GM19043 (cell line): ENCODE results near the gene CACNA2D3.

ENCODE experiments used
- ATAC-seq: cut with Tn5 transposase; IDR thresholded peaks from one replicate; pipeline ENCODE4 v1.9.1; 2021; ENCODE audit warnings: low read depth; ENCODE audit not compliant: unreplicated experiment

The CACNA2D3 gene

DNA sequence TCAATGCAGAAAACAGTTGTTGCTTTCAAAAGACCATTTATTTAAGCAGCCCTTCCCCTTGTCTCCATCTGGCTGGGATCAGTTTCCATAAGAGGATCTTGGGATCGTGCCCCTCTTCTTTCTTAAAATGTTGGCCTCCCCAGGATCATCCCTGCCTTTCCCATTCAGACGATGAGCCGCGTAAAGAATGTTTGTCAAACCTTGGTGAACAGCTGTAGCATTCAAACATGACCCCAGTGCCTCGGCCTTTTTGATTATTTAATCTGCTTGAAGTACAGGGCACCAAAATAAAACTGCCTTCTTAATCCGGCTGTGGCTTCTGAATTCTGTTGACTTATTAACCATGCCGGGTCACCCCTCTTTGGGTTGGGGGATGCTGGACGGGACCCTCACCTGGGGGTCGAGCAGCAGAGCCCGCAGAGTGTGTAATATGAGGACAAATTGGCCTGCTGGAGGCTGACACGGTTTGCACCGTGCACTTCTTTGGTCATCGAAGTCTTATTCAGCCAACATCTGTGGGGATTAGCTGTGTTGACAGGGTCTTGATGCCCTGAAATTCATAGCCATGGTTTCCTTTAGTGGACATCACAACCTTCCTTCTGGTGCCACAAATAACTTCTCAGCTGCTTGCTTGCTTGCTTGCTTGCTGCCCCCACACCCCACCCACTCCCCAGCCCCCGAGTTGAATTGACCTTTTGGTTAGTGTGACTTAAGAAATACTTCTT, 805.9 kb downstream of the CACNA2D3 start, which contains the start of gene LRTM1:
LRTM1 (minus strand) TSS at position 14 of the 725 bp plus-strand sequence. CDS start 148 bp downstream, outside the sequence.
- no peak for ATAC-seq

DNA sequence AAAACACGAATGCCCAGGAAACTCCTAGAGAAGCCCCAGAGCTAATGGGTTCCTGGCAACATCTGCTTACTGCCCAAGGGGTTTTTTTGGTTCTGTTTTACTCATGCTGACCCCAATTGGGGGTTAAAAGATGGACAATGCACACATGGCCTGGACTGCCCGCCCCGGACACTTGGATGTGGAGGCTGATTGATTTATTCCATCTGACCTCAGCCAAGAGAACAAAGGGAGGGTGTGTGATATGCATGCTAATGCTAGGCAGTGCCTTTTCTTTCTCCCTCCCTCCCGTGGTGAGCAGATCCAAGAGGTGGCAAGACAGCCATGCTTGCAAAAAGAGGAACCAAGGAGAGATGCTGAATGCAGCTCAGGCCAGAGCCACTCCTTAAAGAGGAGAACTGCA, 808.8 kb downstream of the CACNA2D3 start:
- no peak for ATAC-seq

DNA sequence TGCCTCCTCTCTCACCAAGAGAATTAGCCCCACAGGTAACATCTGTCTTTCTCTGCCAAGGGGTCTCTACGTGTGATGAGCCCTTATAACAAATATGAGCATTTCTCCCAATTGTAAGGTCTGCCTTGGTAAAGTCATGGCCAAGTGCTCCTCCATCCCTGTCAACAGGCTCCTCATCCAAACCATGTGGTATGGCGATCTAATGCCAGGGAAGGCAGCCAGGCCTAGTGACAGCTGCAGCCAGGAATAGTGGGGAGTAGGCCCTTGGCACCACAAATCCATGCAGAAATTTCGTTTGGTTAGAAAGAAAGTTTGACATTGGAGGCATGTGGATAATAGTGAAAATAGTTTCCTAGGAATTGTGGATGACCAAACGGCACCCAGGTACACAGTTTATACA, 810.3 kb downstream of the CACNA2D3 start:
- no peak for ATAC-seq

GRCh38 chr3:54935869-54936268, 813.5 kb downstream of the CACNA2D3 start:
- no peak for ATAC-seq

- no peak for ATAC-seq
Observed at GRCh38 chr3:54936561-54936960, 814.2 kb downstream of the CACNA2D3 start.

DNA sequence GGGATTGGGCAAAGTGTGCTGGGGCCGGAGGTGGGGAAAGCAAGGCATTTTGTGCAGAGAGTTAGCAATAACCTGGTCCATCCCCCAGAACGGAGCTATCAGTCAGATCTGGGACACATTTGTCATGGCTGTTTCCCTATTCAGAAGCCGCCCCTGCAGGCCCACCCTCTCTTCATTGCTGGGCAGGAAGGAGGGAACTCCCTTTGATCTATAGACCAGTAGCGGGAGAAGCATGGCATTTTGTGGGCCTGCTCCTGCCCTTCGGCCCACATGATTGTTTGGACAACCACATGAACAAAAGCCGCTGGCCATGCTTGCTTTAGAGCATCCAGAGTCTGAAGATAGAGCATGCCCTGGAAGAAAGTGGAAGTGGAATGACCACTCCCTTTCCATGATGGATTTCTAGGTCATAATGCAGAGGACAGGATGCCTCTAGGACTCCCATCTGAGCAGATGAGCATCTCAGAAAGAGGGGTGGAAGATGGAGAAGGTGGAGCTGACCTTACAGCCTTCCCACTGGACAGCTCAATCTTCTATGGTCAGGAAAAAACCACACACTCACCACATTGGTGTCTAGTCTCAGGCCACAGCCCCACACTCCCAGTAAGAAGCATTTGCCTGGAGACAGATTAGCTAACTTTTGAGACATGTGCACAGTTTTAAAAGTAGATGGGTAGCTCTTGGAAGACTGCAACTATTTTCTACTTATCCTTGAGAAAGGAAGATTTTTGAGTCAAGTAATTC, 817.4 kb downstream of the CACNA2D3 start:
- ATAC-seq, result no peak

- no peak for ATAC-seq
Observed at GRCh38 chr3:54940971-54941370, 818.6 kb downstream of the CACNA2D3 start.

DNA sequence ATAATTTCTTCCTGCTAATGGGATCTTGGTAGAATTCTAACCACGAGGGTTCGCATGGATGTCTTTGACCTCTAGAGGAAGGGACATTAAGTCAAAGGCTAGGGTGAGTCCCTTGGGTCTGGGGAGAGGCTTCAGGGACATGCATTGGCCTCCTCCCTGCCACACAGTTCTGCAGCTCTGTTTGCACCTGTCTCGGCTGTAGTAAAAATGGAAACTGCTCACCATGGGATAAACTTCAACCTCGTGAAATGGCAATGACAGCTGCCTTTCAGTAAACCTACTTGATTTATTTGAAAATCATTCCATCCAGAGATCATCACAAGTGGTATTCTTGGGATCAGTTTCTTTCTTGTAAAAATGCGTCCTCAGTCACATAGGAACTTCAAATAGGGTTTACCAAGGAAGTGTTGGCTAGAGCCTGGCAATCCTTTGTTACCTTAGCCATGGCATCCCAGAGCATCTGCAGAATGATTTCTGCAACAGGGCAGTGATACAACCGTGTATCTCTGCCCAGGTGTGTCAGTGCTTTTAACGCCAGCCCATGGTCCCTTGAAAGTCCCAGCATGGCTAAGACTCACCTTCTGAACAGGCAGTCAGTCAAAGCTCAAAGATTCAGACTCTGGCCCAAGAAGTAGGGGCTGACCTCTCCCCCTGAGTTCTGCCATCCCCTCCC, 819.5 kb downstream of the CACNA2D3 start:
- ATAC-seq, result no peak

GRCh38 chr3:54949491-54950044, 827.2 kb downstream of the CACNA2D3 start:
- ATAC-seq, result no peak

DNA sequence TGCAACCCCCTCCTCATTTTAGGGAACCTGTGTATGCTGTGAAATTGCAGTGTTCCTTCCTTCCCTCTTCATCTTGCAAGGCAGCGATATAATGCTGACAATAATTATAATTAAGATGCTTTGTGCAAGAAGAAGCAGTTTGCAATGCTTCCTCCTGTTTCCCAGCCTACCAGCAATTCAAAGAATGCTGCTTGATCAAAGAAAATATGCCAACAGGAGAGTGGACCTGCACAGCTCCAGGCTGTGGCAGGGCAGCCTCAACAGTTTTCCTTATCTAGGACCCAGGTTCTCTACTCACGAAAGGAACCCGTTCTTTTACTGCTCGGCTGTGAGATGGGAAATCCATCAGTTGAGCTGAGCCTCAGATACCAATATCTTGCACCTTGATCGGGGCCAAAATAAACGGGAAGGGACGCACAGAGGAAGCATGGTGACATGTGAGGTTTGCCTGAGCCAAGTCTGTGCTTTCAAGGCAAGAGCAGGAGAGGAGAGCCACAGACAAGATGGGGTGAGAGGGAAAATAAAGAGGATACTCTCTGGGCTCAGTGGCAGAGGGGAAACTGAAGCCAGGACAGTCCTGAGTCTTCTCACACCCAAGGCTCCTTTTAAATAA, 828.1 kb downstream of the CACNA2D3 start:
- ATAC-seq, result no peak

DNA sequence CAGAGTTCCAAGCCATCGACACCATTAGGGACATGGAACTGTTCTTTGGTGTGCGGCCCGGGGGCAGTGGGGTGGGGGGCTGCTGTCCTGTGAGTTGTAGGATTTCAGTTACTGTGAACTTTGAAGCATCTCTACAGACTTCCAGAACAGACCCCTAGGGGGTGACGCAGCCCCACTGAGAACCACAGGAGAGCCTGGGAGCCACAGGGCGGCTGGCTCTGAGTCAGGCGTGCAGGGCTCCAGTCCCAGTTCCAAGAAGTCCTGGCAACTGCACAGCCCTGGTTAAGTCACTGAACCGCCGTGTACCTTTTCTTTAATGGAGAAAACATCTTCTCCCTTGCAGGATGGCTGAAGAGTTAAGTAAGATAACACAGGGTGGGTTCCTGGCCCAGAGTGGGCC, 829.1 kb downstream of the CACNA2D3 start:
- no peak for ATAC-seq

- ATAC-seq, result no peak
Observed at GRCh38 chr3:54954022-54954421, 831.7 kb downstream of the CACNA2D3 start.

DNA sequence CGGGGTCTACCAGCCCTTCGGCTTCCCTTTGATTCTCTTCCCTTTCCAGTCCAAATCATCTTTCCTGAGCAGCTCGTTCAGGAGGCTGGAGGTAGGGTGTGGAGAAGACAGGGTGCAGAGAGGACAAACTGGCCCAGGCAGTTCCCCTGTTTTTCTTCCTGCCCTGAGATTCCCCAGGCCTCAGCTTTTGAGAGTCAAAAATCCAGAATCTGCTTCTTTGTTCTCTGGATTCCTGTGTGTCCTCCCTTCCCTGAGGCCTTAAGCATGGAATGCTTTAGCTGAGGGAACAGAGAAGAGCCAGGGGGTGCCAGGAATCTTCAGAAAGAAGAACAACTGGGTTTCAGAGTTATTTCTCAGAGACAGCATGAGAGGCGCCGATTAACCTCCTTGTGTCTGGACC, 832.2 kb downstream of the CACNA2D3 start:
- ATAC-seq, result no peak

- no peak for ATAC-seq
Observed at GRCh38 chr3:54955496-54955895, 833.1 kb downstream of the CACNA2D3 start.

DNA sequence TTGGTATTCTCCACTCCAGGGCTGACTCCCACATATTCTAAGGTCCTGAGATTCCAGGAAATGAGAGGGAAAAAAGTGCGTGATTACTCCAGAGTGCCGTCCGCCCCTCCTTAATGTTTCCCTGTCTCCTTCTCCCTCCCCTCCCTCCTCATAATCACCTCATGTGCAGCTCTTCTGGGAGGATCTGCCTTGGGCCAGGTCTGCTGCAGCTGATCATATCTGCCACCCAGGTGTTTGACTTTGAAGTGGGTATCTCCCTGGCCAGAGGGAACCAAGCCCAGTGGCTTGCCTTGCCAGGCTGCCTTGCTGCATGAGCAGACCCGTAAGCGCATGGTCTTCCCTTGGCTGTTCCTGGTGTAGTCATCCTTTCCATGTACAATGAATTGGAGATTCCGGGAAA, 833.6 kb downstream of the CACNA2D3 start:
- ATAC-seq, result no peak

- ATAC-seq, result no peak
Observed at GRCh38 chr3:54957711-54958110, 835.4 kb downstream of the CACNA2D3 start.

DNA sequence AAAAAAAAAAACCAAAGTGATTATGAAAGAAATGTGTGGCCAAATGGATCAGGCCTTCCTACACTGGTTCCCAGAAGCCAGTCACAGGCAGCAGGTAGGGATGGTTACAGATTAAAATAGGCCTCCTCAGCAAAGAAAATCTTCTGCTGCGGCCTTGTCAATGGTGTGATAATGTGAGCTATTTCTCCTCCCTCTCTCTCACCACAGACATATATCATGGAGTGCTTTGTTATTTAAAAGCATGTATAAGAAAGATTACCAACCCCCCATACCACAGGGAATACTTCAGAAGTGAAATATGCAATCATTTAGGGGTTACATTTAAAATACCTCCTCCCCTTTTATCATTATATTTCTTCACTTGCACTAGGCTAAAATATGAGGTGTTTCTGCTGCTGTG, 837.7 kb downstream of the CACNA2D3 start:
- no peak for ATAC-seq

GRCh38 chr3:54960701-54961100, 838.3 kb downstream of the CACNA2D3 start:
- no peak for ATAC-seq

- no peak for ATAC-seq
Observed at GRCh38 chr3:54962200-54962599, 839.8 kb downstream of the CACNA2D3 start.

- no peak for ATAC-seq
Observed at GRCh38 chr3:54963641-54964040, 841.3 kb downstream of the CACNA2D3 start.

DNA sequence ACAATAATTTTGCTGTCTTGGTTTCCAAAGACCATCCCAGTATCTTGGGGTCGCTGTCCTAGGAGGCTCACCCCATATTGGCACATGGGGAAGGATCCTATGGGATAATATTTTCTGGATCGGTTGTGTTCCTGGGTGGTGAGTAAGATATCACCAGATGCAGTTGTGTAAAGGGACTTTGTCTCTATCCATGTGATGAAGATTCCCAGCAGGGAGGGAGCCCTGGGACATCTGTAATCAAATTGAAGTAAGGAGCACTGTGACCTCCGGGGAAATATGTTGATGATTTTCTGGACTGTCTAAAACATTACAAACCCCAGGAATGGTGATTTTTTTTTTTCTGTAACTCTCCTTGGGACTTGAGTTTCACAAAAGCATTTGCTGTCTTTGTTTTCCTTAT, 841.7 kb downstream of the CACNA2D3 start:
- ATAC-seq, result no peak
